Liver (tissue), 9 donors: Measurements from ENCODE around the gene KPNA2. TPM values are rescaled to one million over a fixed set of nuclear protein-coding genes. Genes with fewer than 3 reads are reported as not detected.
"Not testable (repeated sequence)": the region's sequence is repeated elsewhere in the genome, so short reads cannot be mapped to it uniquely, and the experiment has no call there.

Source experiments
- DNase-seq: peaks from one replicate; pipeline ENCODE4 v3.0.0-alpha.2; 2017; ENCODE audit warnings: low spot score
- H3K27ac ChIP-seq, 2 donors: one replicate each; pipeline ENCODE4 v1.7.0; 2013; ENCODE audit warnings: inconsistent platforms in 2 of 2, low read length in 2 of 2, control low read depth in 1 of 2, low read depth in 1 of 2, mild to moderate bottlenecking in 1 of 2
- H3K27me3 ChIP-seq, 4 donors: one replicate each; pipeline versions ENCODE4 v1.6.1 to v1.7.0; 2013; ENCODE audit warnings: low read length in 3 of 4, inconsistent platforms in 1 of 4, mild to moderate bottlenecking in 1 of 4, moderate library complexity in 1 of 4; ENCODE audit not compliant: control insufficient read depth in 4 of 4, insufficient read depth in 4 of 4
- H3K36me3 ChIP-seq, 4 donors: one replicate each; pipeline versions ENCODE4 v1.6.1 to v1.7.0; 2013; ENCODE audit warnings: low read length in 3 of 4, mild to moderate bottlenecking in 3 of 4, low read depth in 1 of 4, moderate library complexity in 1 of 4; ENCODE audit not compliant: control insufficient read depth in 4 of 4, insufficient read depth in 3 of 4
- H3K4me1 ChIP-seq, 4 donors: one replicate each; pipeline versions ENCODE4 v1.6.1 to v1.7.0; 2013; ENCODE audit warnings: low read length in 3 of 4, mild to moderate bottlenecking in 3 of 4, moderate library complexity in 1 of 4; ENCODE audit not compliant: control insufficient read depth in 4 of 4, insufficient read depth in 4 of 4
- H3K4me3 ChIP-seq, 3 donors: one replicate each; pipeline versions ENCODE4 v1.6.1 to v1.7.0; 2013; ENCODE audit warnings: low read length in 3 of 3, control low read depth in 1 of 3, low read depth in 1 of 3, mild to moderate bottlenecking in 1 of 3
- H3K9ac ChIP-seq, 2 donors: one replicate each; pipeline ENCODE4 v1.7.0; 2013; ENCODE audit warnings: low read length in 2 of 2, mild to moderate bottlenecking in 2 of 2, moderate library complexity in 2 of 2, control low read depth in 1 of 2, low read depth in 1 of 2
- H3K9me3 ChIP-seq, 4 donors: one replicate each; pipeline versions ENCODE4 v1.6.1 to v1.7.0; 2013; ENCODE audit warnings: low read length in 3 of 4; ENCODE audit not compliant: control insufficient read depth in 4 of 4
- ATF3 ChIP-seq: IDR thresholded peaks from 2 replicates; pipeline ENCODE4 v1.6.1; 2016; ENCODE audit warnings: antibody characterized with exemption
- EGR1 ChIP-seq, 2 donors: IDR thresholded peaks; 2 replicates each; pipeline ENCODE4 v1.6.1; 2016 to 2018; ENCODE audit warnings: antibody characterized with exemption in 2 of 2, low read depth in 2 of 2
- FOXA1 ChIP-seq: IDR thresholded peaks from 2 replicates; pipeline ENCODE4 v1.6.1; 2016; ENCODE audit warnings: antibody characterized with exemption
- FOXA2 ChIP-seq: IDR thresholded peaks from 2 replicates; pipeline ENCODE4 v1.6.1; 2016; ENCODE audit warnings: antibody characterized with exemption
- GABPA ChIP-seq, 2 donors: IDR thresholded peaks in 1 of 2; conservative IDR thresholded peaks in 1 of 2; 2 replicates each; pipeline ENCODE4 v1.6.1; 2016; ENCODE audit warnings: antibody characterized with exemption in 2 of 2, mild to moderate bottlenecking in 1 of 2, moderate library complexity in 1 of 2
- HNF4A ChIP-seq, 2 donors: conservative IDR thresholded peaks; 2 replicates each; pipeline ENCODE4 v1.6.1; 2016; ENCODE audit warnings: antibody characterized with exemption in 2 of 2, mild to moderate bottlenecking in 2 of 2
- HNF4G ChIP-seq: IDR thresholded peaks from 2 replicates; pipeline ENCODE4 v1.6.1; 2016; ENCODE audit warnings: antibody characterized with exemption
- NR2F2 ChIP-seq: IDR thresholded peaks from 2 replicates; pipeline ENCODE4 v1.6.1; 2016; ENCODE audit warnings: antibody characterized with exemption
- RAD21 ChIP-seq, 2 donors: IDR thresholded peaks; 2 replicates each; pipeline ENCODE4 v1.6.1; 2016; ENCODE audit warnings: antibody characterized with exemption in 2 of 2, mild to moderate bottlenecking in 2 of 2
- REST ChIP-seq: IDR thresholded peaks from 2 replicates; pipeline ENCODE4 v1.6.1; 2016; ENCODE audit warnings: antibody characterized with exemption, mild to moderate bottlenecking
- RXRA ChIP-seq, 2 donors: IDR thresholded peaks; 2 replicates each; pipeline ENCODE4 v1.6.1; 2017 to 2018; ENCODE audit warnings: antibody characterized with exemption in 2 of 2, mild to moderate bottlenecking in 1 of 2
- YY1 ChIP-seq: IDR thresholded peaks from 2 replicates; pipeline ENCODE4 v1.6.1; 2016; ENCODE audit warnings: antibody characterized with exemption, mild to moderate bottlenecking
- ZBTB33 ChIP-seq: IDR thresholded peaks from 2 replicates; pipeline ENCODE4 v1.6.1; 2016; ENCODE audit warnings: antibody characterized with exemption
- WGBS: extraction: QIAGEN DNeasy Blood & Tissue Kit; methylation state at CpG from one replicate; pipeline ENCODE4 v1.1.7; 2013; 5-methylcytosine and 5-hydroxymethylcytosine counted together
- polyA plus RNA-seq, 2 donors: library from polyadenylated mRNA; stranded (reverse) in 1 of 2; unstranded in 1 of 2; fragments of 200-250 nt in 1 of 2; fragments of >200 nt in 1 of 2; fragmentation: Nextera tagmentation in 1 of 2; extraction: Ambion mirVana in 1 of 2; gene quantifications; one replicate each; pipeline versions ENCODE4 v1.2.1 to v1.2.3, GENCODE V29; 2013 to 2015
- total RNA-seq, 2 donors: library from RNA; depleted of rRNA; stranded (reverse); fragments of >200 nt; gene quantifications; one replicate each; pipeline ENCODE4 v1.2.3, GENCODE V29; 2014
- TF ChIP-seq, protein P1 (sequence below): fragments of 150-350 bp; IDR thresholded peaks from 2 replicates; pipeline ENCODE4 v1.5.1; 2017; ENCODE audit warnings: improper control_type of control experiment, low read depth, low read length; ENCODE audit not compliant: missing input control
- TF ChIP-seq, protein P2 (sequence below): IDR thresholded peaks from 2 replicates; pipeline ENCODE4 v1.6.1; 2016; ENCODE audit warnings: antibody characterized with exemption
- donor health status: healthy.
- donor health status: healthy.
- donor health status: healthy.
- donor health status: healthy.
- donor health status: healthy.

The KPNA2 gene
- total and polyA plus RNA-seq, 4 donors: 10.5 to 61.1 (median 17.8) TPM

GRCh38 chr17:67995570-67996263 is 39.8 kb upstream of the KPNA2 start:
- peak overlapping the region; percentile 78 to 79 for H3K27ac ChIP-seq
- no peaks in the 10 kb centered on the region for H3K36me3 ChIP-seq
- H3K9me3 ChIP-seq: no peaks in the 10 kb centered on the region
- TF ChIP-seq EGR1 (IDR thresholded peaks at IDR 0.05; ENCODE audit: low read depth in 2 of 2) (no peak), FOXA1 (no peak), FOXA2 (no peak), RXRA (IDR thresholded peaks at IDR 0.05) (no peak), YY1 (no peak), HNF4G (no peak), HNF4A (conservative IDR thresholded peaks at IDR 0.05) (no peak), NR2F2 (no peak), GABPA (IDR thresholded peaks at IDR 0.05 in 1 of 2, conservative IDR thresholded peaks at IDR 0.05 in 1 of 2) (no peak), RAD21 (IDR thresholded peaks at IDR 0.05) (no peak), ATF3 (no peak), ZBTB33 (no peak), REST (no peak)
- TF ChIP-seq, protein P1, sequence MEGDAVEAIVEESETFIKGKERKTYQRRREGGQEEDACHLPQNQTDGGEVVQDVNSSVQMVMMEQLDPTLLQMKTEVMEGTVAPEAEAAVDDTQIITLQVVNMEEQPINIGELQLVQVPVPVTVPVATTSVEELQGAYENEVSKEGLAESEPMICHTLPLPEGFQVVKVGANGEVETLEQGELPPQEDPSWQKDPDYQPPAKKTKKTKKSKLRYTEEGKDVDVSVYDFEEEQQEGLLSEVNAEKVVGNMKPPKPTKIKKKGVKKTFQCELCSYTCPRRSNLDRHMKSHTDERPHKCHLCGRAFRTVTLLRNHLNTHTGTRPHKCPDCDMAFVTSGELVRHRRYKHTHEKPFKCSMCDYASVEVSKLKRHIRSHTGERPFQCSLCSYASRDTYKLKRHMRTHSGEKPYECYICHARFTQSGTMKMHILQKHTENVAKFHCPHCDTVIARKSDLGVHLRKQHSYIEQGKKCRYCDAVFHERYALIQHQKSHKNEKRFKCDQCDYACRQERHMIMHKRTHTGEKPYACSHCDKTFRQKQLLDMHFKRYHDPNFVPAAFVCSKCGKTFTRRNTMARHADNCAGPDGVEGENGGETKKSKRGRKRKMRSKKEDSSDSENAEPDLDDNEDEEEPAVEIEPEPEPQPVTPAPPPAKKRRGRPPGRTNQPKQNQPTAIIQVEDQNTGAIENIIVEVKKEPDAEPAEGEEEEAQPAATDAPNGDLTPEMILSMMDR: no peak
- TF ChIP-seq, protein P2, sequence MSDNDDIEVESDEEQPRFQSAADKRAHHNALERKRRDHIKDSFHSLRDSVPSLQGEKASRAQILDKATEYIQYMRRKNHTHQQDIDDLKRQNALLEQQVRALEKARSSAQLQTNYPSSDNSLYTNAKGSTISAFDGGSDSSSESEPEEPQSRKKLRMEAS: no peak
- under 1% methylated on average over 43 of the region's 43 CpGs for WGBS
- no peak for DNase-seq
- H3K27me3 ChIP-seq: no peaks in the 10 kb centered on the region
- peak overlapping the region; percentile 61 to 68 (median 66) for H3K4me3 ChIP-seq
- H3K9ac ChIP-seq: peak overlapping the region in 1 of 2 donors; percentile 56
- H3K4me1 ChIP-seq: peaks cover 4 to 28% (median 18%) of the 10 kb centered on the region in 4 donors

GRCh38 chr17:67996301-67997171 is 39.0 kb upstream of the KPNA2 start, which contains the start of gene C17orf58:
Gene C17orf58, minus strand, starts transcription at chr17:67996469. Its CDS starts 271 bp downstream, at chr17:67996198.
- H3K27me3 ChIP-seq, DNase-seq, H3K9me3 ChIP-seq, H3K36me3 ChIP-seq: not testable (repeated sequence)
- peak within 1 kb of the TSS; percentile 78 to 79 for H3K27ac ChIP-seq
- H3K4me3 ChIP-seq: peak within 1 kb of the TSS; percentile 61 to 68 (median 66)
- H3K9ac ChIP-seq: peak within 1 kb of the TSS in 1 of 2 donors; percentile 56
- WGBS: 38% methylated on average over 25 of the region's 25 CpGs
- H3K4me1 ChIP-seq: peaks cover 4 to 28% (median 18%) of the 10 kb centered on the region in 4 donors
